GM12873 (cell line): Measurements from ENCODE around the gene CRYGN.

ENCODE experiments used
- TF ChIP-seq, protein P1 (sequence below): IDR thresholded peaks from 2 replicates; pipeline ENCODE4 v1.5.1; 2012; ENCODE audit warnings: low read depth, mild to moderate bottlenecking, moderate library complexity, low read length, control low read depth; ENCODE audit not compliant: insufficient read depth; ENCODE audit errors: missing control alignments

Gene CRYGN

DNA sequence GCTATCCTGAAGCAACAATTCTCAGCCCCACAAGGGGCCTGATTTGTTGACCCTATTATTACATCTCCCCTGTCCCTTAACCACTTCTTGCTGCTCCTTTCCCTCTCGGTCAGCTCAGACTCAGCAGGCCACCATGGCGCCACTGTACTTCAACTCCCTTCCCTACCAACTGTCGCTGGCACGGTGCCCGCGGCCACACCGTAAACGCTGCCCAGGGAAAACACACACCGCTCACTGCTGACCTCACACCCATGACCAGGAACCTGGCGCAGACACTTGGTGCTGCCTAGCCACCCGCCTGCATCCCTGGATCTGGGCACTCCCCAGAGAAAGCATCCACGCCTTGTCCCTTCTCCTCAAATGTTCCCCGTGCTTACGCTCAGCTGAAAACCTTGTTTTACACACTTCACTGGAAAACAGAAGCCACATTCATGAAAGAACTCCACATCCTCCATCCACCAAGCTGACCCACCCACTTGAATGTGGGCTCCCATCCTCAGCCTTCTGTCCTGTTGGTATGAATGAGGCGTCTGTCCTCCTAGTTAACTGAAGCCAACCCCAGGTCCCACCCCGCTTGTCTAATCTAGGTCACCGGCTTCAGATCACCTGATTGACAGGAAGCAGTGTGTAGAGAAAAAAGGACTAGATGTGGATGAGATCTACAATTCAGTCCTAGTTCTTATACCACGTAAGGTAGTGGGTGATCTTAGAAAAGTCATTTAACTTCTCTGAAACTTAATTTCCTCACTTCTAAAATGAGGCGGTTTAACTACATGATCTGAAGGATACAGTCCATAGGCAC is 28.5 kb upstream of the CRYGN start:
- TF ChIP-seq, protein P1, sequence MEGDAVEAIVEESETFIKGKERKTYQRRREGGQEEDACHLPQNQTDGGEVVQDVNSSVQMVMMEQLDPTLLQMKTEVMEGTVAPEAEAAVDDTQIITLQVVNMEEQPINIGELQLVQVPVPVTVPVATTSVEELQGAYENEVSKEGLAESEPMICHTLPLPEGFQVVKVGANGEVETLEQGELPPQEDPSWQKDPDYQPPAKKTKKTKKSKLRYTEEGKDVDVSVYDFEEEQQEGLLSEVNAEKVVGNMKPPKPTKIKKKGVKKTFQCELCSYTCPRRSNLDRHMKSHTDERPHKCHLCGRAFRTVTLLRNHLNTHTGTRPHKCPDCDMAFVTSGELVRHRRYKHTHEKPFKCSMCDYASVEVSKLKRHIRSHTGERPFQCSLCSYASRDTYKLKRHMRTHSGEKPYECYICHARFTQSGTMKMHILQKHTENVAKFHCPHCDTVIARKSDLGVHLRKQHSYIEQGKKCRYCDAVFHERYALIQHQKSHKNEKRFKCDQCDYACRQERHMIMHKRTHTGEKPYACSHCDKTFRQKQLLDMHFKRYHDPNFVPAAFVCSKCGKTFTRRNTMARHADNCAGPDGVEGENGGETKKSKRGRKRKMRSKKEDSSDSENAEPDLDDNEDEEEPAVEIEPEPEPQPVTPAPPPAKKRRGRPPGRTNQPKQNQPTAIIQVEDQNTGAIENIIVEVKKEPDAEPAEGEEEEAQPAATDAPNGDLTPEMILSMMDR, result no peak

DNA sequence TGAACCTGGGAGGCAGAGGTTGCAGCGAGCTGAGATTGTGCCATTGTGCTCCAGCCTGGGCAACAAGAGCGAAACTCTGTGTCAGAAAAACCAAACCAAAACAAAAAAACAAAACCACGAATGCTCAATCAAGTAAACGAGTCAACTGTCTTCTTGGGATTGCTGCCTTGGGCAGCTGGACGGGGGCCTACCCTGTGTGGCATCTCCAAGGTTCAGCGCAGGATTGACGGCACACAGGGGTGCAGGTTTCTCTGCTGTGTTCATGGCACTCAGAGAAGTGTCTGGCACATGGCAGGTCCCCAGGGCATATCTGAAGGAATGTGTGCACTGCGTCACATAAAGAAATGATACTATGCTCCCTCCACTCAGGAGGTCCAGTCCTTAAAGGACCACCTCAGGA is 25.2 kb upstream of the CRYGN start:
- TF ChIP-seq, protein P1, result no peak

DNA sequence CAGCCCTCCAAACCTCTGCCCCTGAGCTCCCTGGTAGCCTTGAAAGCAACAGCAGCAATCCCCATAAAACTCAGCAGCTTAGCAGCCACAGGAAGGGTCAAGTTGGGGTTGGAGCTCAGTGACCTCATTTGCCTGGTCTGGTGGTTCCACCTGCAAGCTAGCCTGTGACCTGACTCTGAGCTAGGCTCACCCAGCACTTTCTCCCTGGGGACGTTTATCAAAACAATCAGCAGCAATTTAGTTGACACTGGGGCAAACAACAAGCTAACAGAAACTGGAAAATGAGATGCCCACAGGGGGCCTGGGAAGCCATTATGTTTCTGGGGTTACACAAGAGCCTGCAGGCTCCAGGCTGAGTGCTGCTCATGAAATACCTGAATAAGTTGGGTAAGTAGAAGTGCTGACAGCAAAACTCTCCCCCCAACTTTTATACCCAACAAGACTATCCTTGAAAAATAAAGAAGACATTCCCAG is 22.4 kb upstream of the CRYGN start:
- TF ChIP-seq, protein P1, result no peak

DNA sequence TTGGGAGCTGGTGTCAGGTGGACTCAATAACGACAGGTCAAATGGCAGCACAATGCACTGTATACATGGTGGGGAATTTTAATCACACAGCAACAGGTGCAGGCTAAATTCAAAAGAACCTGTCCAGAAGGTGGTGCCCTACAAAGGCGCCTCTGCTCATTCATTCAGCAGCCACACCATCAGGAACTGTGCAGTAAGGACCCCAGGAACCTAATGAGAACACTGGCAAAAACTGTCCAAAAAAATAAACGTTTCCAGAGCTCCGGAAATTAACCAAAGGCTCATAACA is 21.9 kb upstream of the CRYGN start:
- TF ChIP-seq, protein P1, result peak; percentile 19

DNA sequence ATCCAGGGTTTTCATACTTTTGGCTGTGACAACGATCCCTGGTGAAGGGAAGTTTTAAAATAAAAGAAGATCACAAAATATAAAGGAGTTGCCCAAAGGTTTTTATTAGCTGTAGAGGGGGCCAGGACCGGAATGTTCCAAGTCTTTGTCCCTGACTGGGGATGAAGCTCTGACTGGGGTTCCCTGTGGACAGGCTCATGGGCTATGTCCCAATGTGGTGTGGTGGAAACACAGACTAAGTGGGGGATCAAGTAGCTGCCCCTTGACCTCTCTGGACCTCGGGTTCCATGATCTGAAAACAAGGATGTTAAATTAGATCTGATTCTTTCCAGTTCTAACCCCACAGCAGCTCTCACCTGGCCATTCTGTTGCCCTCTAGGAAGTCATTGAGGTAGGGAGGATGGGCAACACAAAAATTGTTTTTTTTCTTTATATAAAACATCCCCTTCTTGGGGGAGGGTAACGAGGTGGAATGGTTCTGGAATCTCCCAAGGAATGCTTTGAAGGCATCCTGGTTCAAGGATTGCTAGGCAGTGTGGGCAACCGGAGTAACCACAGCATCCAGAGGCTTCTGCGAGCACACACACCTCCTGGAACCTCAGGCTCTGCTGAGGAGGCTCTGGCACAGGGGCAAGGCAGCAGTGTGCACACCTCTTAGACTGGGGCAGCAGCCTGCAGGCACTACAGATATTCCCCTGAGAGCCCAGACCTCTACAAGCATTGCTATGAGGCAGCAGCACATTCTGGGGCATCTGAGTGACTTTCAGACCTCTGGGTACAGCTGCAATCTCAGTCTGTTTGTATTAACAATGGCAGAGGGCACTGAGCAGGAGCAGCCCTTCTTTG is 21.4 kb upstream of the CRYGN start:
- TF ChIP-seq, protein P1, result no peak

DNA sequence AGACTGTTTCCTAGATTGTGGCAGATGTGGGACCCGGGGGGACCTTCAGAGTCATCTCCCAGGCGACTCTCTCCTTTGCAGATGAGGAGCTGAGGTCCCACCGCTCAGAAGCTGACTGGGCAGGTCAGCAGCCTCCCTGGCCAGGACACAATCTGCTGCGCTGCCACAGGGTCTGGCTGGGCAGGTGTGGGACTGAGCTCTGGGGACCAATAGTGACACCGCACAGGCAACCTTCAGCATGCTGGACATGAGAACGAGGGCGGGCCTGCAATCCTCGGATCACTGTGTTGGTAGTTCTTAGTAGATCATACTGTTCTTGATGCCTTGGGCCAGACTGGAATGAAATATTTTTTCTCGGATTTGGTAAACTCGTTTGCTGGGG is 20.5 kb upstream of the CRYGN start:
- TF ChIP-seq, protein P1, result no peak

DNA sequence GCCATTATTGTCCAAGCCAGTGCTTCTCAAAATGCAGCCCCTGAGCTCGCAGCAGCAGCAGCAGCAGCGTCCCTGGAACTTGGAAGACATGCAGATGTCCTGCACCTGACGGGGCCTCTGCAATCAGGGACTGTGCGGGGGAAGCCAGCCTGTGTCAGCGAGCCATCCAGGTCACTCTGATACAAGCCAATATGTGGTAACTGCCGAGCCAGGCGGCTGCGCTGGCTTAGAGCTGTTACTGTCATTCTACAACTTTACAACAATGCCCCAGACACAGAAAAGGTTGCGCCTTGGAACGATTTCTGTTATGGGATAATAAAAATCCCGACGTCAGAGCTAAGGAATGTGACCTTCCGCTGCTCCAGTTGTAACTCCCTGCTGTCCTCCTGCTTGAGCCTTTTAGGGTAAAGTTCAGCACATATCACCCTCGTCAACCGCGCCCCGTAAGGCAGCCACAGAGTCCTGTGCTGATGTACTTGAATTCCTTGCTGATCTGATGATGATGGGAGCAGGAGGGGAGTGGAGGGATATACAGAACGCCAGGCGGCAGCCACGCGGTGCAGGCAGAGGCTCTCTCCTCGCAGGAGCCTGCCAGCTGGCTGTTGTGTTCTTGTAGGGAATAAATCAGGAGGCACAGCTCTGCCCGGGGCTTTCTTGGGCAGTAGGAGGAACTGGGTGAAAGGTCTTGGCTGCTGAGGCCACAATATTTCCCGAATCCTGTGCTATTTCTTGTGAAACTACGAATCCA is 20.0 kb upstream of the CRYGN start:
- TF ChIP-seq, protein P1, result no peak
